NT2/D1 (cell line): ENCODE results near the gene SV2C.

ENCODE experiments used
- DNase-seq: peaks from one replicate; pipeline ENCODE4 v3.0.0-alpha.2; 2011; ENCODE audit warnings: low read depth, low spot score
- H3K27me3 ChIP-seq: 2 replicates; pipeline ENCODE4 v1.6.0; 2011; ENCODE audit warnings: mild to moderate bottlenecking; ENCODE audit not compliant: insufficient read length, insufficient read depth
- H3K36me3 ChIP-seq: 2 replicates; pipeline ENCODE4 v1.6.1; 2011; ENCODE audit warnings: mild to moderate bottlenecking, low read length, mixed read lengths; ENCODE audit not compliant: insufficient read depth, insufficient read length
- H3K4me1 ChIP-seq: 2 replicates; pipeline ENCODE4 v1.5.1; 2011; ENCODE audit not compliant: insufficient read depth, insufficient read length
- H3K4me3 ChIP-seq: 2 replicates; pipeline ENCODE4 v1.5.1; 2011; ENCODE audit warnings: low read depth; ENCODE audit not compliant: insufficient read length
- H3K9ac ChIP-seq: 2 replicates; pipeline ENCODE4 v1.6.0; 2011; ENCODE audit warnings: low read depth; ENCODE audit not compliant: insufficient read length
- H3K9me3 ChIP-seq: 2 replicates; pipeline ENCODE4 v1.5.1; 2011; ENCODE audit warnings: mild to moderate bottlenecking, low read length; ENCODE audit not compliant: insufficient read depth
- SUZ12 ChIP-seq: IDR thresholded peaks from 2 replicates; pipeline ENCODE4 v1.6.1; 2011; ENCODE audit not compliant: insufficient read length, insufficient read depth; ENCODE audit errors: extremely low read depth
- YY1 ChIP-seq: IDR thresholded peaks from 2 replicates; pipeline ENCODE4 v1.6.1; 2011; ENCODE audit not compliant: insufficient read length, insufficient read depth
- ZNF274 ChIP-seq: IDR thresholded peaks from 2 replicates; pipeline ENCODE4 v1.6.1; 2011; ENCODE audit warnings: mild to moderate bottlenecking, low read depth, low read length

Gene SV2C

DNA sequence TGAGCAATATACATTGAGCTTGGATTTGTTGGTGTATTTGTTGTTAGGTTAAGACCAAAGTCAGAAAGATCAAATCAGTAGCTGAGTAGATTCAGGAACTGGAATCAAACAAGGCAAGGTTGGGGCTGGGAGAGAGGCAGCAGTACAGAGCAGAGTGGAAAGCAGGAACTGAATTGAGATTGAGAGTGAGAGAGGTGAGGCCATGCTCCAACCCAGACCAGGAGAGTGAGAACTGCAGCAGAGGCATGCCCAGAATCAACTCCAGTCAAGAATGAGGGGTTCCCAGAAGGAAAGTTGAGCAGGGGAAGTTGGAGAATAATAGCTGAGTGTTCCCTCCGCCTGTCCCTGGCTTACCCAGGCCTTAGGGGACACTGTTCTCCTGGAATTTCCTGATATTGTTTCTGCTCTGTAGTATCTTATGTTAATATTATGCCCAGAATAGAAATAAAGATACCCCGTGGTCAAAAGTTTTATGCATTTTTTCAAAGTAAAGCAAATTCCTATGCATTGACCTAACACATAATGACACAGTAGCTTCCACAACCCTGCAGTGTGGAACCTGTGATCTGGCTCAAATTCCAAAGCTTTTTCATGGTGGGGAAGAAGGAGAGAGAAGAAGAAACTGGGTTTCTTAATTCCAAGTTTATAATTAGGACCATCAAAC is 82.7 kb downstream of the SV2C start:
- H3K27me3 ChIP-seq, result no peaks in the 10 kb centered on the region
- TF ChIP-seq ZNF274 (no peak), SUZ12 (no peak), YY1 (no peak)
- H3K36me3 ChIP-seq, result no peaks in the 10 kb centered on the region
- no peak overlapping the region for H3K4me3 ChIP-seq
- no peak for DNase-seq
- no peaks in the 10 kb centered on the region; the same call in 1 of the 2 replicates for H3K9me3 ChIP-seq
- H3K9ac ChIP-seq, result no peak overlapping the region
- H3K4me1 ChIP-seq, result no peaks in the 10 kb centered on the region

DNA sequence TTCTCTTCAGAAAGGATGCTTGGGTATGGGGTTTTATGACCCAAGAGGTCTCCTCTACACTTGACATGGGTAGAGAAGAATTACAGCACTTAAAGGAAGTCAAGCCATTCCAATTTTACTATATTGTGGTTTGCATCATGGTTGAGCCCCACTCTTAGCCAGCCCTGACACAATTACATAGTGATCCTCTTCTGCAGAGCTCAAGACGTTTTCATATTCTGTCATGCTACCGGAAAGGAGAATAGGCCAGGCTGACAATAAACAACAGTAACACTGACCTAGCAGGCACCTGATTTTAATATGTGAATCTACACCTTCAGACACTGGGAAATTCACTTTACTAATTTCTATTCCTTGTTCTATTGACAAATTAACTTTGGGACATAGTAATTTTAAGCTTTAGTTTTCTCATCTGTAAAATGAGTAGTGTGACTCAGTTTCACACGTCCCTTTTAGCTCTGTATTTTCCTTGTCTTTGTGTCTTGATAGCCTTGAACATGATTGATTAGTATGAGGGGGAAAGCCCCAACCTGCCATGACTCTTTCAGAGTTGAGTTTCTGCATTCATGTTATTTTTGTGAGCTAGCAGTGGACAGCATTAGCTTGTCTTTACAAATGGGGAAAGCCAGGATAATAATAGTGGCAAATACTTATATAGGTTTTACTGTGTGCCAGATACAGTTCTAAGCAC is 83.8 kb downstream of the SV2C start:
- H3K4me1 ChIP-seq, result no peaks in the 10 kb centered on the region
- no peak overlapping the region for H3K9ac ChIP-seq
- no peaks in the 10 kb centered on the region for H3K36me3 ChIP-seq
- no peak overlapping the region for H3K4me3 ChIP-seq
- H3K27me3 ChIP-seq, result no peaks in the 10 kb centered on the region
- H3K9me3 ChIP-seq, result no peaks in the 10 kb centered on the region; the same call in 1 of the 2 replicates
- DNase-seq, result no peak
- no peak for TF ChIP-seq ZNF274
- TF ChIP-seq SUZ12, result no peak
- no peak for TF ChIP-seq YY1

DNA sequence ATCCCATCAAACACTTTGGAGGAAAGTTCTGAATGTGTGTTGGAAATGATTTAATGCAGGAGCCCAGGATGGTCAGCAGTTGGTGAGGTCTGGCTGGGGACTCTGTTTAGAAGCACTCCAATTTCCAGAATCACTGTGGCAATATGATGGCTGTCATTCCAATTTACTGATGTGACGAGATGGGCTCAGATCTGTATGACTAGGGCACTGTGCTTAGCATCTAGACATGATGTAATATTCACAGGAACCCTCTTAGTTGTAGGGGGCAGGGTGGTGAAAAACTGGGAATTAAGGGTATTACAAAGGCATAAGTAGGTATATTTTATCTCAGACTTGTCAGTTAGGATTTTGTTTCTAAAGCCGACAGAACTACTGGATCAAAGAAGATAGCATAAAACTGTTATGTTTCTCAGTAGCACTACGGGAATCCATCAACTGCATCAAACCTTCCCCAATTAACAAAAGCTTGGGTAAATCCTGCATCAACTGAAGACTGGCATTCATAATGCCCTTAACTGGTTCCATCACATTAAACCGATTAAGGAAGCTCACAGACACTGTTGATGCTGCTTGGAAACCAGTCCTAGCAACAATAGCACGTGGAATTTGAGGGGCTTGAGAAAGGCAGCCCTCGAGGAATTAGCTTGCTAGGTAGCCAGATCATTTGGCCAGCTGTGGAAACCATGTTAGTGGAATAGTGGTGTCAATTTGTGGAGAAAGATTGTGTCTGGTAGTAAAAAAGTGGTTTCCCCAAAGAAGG is 86.1 kb downstream of the SV2C start:
- TF ChIP-seq SUZ12 (no peak), ZNF274 (no peak), YY1 (no peak)
- Histone ChIP-seq H3K9me3 (no peaks in the 10 kb centered on the region; the same call in 1 of the 2 replicates), H3K9ac (no peak overlapping the region), H3K36me3 (no peaks in the 10 kb centered on the region), H3K4me3 (no peak overlapping the region), H3K4me1 (no peaks in the 10 kb centered on the region), H3K27me3 (no peaks in the 10 kb centered on the region)
- no peak for DNase-seq

DNA sequence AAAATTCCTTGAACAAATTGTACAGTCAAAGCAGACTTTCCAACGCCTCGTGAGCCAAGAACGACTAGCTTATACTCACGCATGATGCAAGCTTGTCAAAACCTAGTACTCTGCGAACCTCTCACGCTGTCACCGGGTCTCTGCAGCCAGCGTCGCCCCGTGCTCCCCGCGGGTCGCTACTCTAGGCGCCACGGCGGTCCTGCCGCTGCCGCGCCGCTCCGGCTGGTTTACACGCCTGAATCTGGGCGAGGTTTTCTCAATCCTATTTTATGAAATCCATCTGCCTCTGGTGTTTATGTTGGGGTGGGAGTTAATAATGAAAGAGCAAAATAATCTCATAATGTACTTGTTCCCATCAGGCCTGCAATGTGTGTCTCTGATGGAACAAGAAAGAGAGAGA is 90.9 kb downstream of the SV2C start:
- Histone ChIP-seq H3K4me1 (no peaks in the 10 kb centered on the region), H3K4me3 (no peak overlapping the region), H3K9ac (no peak overlapping the region), H3K36me3 (no peaks in the 10 kb centered on the region), H3K27me3 (no peaks in the 10 kb centered on the region), H3K9me3 (no peaks in the 10 kb centered on the region)
- DNase-seq, result no peak
- TF ChIP-seq YY1 (no peak), SUZ12 (no peak), ZNF274 (no peak)

DNA sequence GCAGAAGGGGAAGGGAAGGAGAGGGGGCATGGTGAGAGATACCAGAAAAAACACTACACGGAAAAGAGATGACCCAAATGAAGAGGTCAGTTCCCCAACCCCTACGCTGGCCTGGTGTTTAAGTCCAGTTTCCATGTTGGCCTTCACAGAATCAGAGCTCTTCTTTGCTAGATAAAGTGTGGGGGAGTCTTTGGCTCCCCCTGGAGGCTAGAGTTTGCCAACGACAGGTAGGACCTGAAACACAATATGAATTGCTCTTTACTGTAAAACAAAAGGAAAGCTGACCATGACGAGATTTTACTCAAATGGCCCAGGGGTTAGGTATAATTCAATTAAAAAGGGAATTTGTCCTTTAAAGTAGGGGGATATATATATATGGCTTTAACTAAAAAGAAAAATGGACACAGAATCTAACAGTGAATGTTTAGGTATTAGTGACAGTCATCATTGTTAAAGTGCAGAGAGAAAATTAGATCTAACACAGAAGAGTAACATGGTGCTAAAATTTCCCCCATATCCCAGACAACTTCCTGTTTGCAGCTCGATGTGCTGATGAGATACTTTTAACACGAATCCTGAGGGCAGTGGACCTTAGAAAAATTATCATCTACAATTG is 92.0 kb downstream of the SV2C start:
- no peak overlapping the region for H3K9ac ChIP-seq
- peak; percentile 52 for DNase-seq

DNA sequence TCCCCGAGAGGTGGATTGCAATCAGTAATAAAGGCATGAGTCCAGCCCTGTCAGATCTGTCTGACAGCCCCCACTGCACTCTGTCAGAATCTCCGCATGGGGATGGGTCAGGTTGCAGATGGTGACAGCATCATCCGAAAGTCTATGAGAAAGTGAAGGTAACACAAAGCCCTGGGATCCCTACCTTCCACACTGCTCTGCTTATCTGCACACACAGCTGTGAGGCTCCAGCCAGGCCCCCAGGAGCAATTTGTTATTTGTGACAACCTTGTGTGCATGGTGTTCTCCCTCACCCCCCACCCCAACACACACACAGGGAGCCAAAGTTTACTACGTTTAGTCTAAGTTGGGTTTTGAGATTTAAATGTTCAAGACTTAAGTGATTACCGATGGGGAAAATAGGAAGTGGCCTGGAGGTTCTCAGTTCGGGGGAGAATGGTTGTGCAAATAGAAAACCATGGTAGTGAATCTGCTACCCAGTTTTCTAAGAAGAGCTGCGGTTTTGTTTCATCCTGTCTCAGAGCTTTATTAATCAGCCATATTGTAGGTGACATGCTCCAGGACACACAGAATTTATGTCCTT is 92.7 kb downstream of the SV2C start:
- Histone ChIP-seq H3K4me1 (no peaks in the 10 kb centered on the region), H3K27me3 (no peaks in the 10 kb centered on the region), H3K36me3 (no peaks in the 10 kb centered on the region), H3K9me3 (no peaks in the 10 kb centered on the region), H3K4me3 (no peak overlapping the region), H3K9ac (no peak overlapping the region)
- TF ChIP-seq YY1 (no peak), ZNF274 (no peak)
- DNase-seq, result no peak

More for the DNA sequence above, 92.0 kb downstream of the SV2C start:
- Histone ChIP-seq H3K27me3 (no peaks in the 10 kb centered on the region), H3K4me3 (no peak overlapping the region), H3K4me1 (no peaks in the 10 kb centered on the region), H3K36me3 (no peaks in the 10 kb centered on the region), H3K9me3 (no peaks in the 10 kb centered on the region)
- TF ChIP-seq YY1, result no peak
- TF ChIP-seq SUZ12, result no peak
- no peak for TF ChIP-seq ZNF274

DNA sequence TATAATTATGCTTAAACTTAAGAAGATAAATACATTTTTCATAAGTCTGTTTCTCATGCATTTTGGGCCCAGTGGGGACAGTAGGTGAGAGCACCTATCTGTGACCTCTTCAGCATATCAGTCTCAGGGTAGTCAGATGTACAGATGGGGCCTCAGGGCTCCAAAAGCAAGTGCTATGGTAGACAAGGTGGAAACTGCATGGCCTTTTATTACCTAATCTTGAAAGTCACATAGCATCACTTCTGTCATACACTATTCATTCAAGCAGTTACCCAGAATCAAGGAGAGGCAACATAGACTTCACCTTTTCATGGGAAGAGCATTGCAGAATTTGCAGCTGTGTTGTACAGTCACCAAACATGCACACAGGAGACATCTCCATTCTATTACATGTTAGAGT is 94.8 kb downstream of the SV2C start:
- DNase-seq, result no peak
- Histone ChIP-seq H3K36me3 (no peaks in the 10 kb centered on the region), H3K9ac (no peak overlapping the region), H3K4me3 (no peak overlapping the region), H3K9me3 (no peaks in the 10 kb centered on the region), H3K4me1 (no peaks in the 10 kb centered on the region), H3K27me3 (no peaks in the 10 kb centered on the region)
- TF ChIP-seq SUZ12 (no peak), YY1 (no peak), ZNF274 (no peak)
